GM12892 (cell line): ENCODE results near the gene CPSF6.

Source experiments
- POLR2A ChIP-seq: IDR thresholded peaks from 2 replicates; pipeline ENCODE4 v1.6.1; 2011; ENCODE audit warnings: low read depth, low read length, control low read depth
- TAF1 ChIP-seq: IDR thresholded peaks from 2 replicates; pipeline ENCODE4 v1.6.1; 2011; ENCODE audit warnings: low read depth, mild to moderate bottlenecking, control low read depth, low read length, borderline replicate concordance

GRCh38 chr12:69231479-69231878 is 7.9 kb upstream of the CPSF6 start:
- TF ChIP-seq POLR2A (no peak), TAF1 (no peak)
